ENCODE data around the gene RCCD1.

RCCD1 gene

GRCh38 chr15:90929246-90930019 is 25.3 kb upstream of the RCCD1 start:
- Histone ChIP-seq H3K4me3 (ENCODE audit: low read depth, low read length, poor library complexity, severe bottlenecking) (peak overlapping the region; percentile 92), H3K79me2 (ENCODE audit: insufficient read depth, low read length) (no peaks in the 10 kb centered on the region), H2AFZ (ENCODE audit: low read length) (peak overlapping the region; percentile 43), H3K4me1 (ENCODE audit: insufficient read depth, low read length, severe bottlenecking) (peaks cover 37% of the 10 kb centered on the region), H4K20me1 (ENCODE audit: insufficient read depth, low read length) (no peaks in the 10 kb centered on the region), H3K9me2 (ENCODE audit: low read depth, low read length) (no peaks in the 10 kb centered on the region), H3K27ac (ENCODE audit: low read depth, low read length, poor library complexity, severe bottlenecking) (peak overlapping the region; percentile 90), H3K27me3 (ENCODE audit: insufficient read depth, low read length) (no peaks in the 10 kb centered on the region), H3K9me3 (ENCODE audit: low read length) (no peaks in the 10 kb centered on the region), H3F3A (ENCODE audit: insufficient read depth, low read length) (no peaks in the 10 kb centered on the region), H3K9ac (ENCODE audit: low read length) (peak overlapping the region; percentile 89), H3K36me3 (ENCODE audit: insufficient read depth, low read length) (no peaks in the 10 kb centered on the region), H3K4me2 (ENCODE audit: low read length) (peak overlapping the region; percentile 95)
- TF ChIP-seq, protein P1, sequence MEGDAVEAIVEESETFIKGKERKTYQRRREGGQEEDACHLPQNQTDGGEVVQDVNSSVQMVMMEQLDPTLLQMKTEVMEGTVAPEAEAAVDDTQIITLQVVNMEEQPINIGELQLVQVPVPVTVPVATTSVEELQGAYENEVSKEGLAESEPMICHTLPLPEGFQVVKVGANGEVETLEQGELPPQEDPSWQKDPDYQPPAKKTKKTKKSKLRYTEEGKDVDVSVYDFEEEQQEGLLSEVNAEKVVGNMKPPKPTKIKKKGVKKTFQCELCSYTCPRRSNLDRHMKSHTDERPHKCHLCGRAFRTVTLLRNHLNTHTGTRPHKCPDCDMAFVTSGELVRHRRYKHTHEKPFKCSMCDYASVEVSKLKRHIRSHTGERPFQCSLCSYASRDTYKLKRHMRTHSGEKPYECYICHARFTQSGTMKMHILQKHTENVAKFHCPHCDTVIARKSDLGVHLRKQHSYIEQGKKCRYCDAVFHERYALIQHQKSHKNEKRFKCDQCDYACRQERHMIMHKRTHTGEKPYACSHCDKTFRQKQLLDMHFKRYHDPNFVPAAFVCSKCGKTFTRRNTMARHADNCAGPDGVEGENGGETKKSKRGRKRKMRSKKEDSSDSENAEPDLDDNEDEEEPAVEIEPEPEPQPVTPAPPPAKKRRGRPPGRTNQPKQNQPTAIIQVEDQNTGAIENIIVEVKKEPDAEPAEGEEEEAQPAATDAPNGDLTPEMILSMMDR (IDR thresholded peaks at IDR 0.05; ENCODE audit: low read length): no peak

- H3F3A ChIP-seq (ENCODE audit: insufficient read depth, low read length): no peaks in the 10 kb centered on the region
- H3K27ac ChIP-seq (ENCODE audit: low read depth, low read length, poor library complexity, severe bottlenecking): peak overlapping the region; percentile 90
- H3K79me2 ChIP-seq (ENCODE audit: insufficient read depth, low read length): no peaks in the 10 kb centered on the region
- H3K4me1 ChIP-seq (ENCODE audit: insufficient read depth, low read length, severe bottlenecking): peaks cover 46% of the 10 kb centered on the region
- H3K27me3 ChIP-seq (ENCODE audit: insufficient read depth, low read length): no peaks in the 10 kb centered on the region
- H3K9me3 ChIP-seq (ENCODE audit: low read length): no peaks in the 10 kb centered on the region
- H3K4me3 ChIP-seq (ENCODE audit: low read depth, low read length, poor library complexity, severe bottlenecking): peak overlapping the region; percentile 92
- TF ChIP-seq, protein P1 (IDR thresholded peaks at IDR 0.05; ENCODE audit: low read length): no peak
- no peak for TF ChIP-seq EZH2 (IDR thresholded peaks at IDR 0.05; ENCODE audit: borderline replicate concordance, low read length)
- H2AFZ ChIP-seq (ENCODE audit: low read length): no peak overlapping the region
- peak overlapping the region; percentile 89 for H3K9ac ChIP-seq (ENCODE audit: low read length)
- H3K4me2 ChIP-seq (ENCODE audit: low read length): peak overlapping the region; percentile 95
- H3K36me3 ChIP-seq (ENCODE audit: insufficient read depth, low read length): no peaks in the 10 kb centered on the region
- no peaks in the 10 kb centered on the region for H4K20me1 ChIP-seq (ENCODE audit: insufficient read depth, low read length)
- H3K9me2 ChIP-seq (ENCODE audit: low read depth, low read length): no peaks in the 10 kb centered on the region
Observed at GRCh38 chr15:90930861-90931574, 23.7 kb upstream of the RCCD1 start.

DNA sequence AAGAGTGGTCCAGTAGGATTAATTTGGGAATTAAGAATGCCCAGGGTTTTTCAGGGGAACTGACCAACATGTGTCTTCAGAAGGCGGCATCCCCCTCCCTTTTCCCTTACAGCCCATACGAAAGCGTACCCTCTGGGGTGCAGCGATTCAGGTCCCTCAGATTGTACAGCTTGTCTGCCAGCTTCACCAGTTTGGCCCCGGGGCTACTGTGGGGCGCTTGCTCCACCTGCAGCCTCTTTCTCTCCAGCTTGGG is 23.2 kb upstream of the RCCD1 start:
- Histone ChIP-seq H3K9ac (ENCODE audit: low read length) (peak overlapping the region; percentile 89), H3K27ac (ENCODE audit: low read depth, low read length, poor library complexity, severe bottlenecking) (peak overlapping the region; percentile 90), H3F3A (ENCODE audit: insufficient read depth, low read length) (no peaks in the 10 kb centered on the region), H4K20me1 (ENCODE audit: insufficient read depth, low read length) (no peaks in the 10 kb centered on the region), H3K4me1 (ENCODE audit: insufficient read depth, low read length, severe bottlenecking) (peaks cover 50% of the 10 kb centered on the region), H3K36me3 (ENCODE audit: insufficient read depth, low read length) (no peaks in the 10 kb centered on the region), H3K4me3 (ENCODE audit: low read depth, low read length, poor library complexity, severe bottlenecking) (peak overlapping the region; percentile 92), H3K9me3 (ENCODE audit: low read length) (no peaks in the 10 kb centered on the region), H3K9me2 (ENCODE audit: low read depth, low read length) (no peaks in the 10 kb centered on the region), H2AFZ (ENCODE audit: low read length) (no peak overlapping the region), H3K27me3 (ENCODE audit: insufficient read depth, low read length) (no peaks in the 10 kb centered on the region), H3K79me2 (ENCODE audit: insufficient read depth, low read length) (no peaks in the 10 kb centered on the region), H3K4me2 (ENCODE audit: low read length) (peak overlapping the region; percentile 95)
- TF ChIP-seq EZH2 (IDR thresholded peaks at IDR 0.05; ENCODE audit: borderline replicate concordance, low read length): no peak
- TF ChIP-seq, protein P1 (IDR thresholded peaks at IDR 0.05; ENCODE audit: low read length): no peak
